HEK293 (cell line): ENCODE results near the gene SLC39A1.

Experiments
- ELK4 ChIP-seq: IDR thresholded peaks from 2 replicates; pipeline ENCODE4 v1.6.1; 2011; ENCODE audit warnings: mild to moderate bottlenecking, low read depth, low read length, borderline replicate concordance
- KLF8 ChIP-seq: fragments of 450-650 bp; formaldehyde crosslinking; IDR thresholded peaks from 2 replicates; pipeline ENCODE4 v1.5.1; 2016; ENCODE audit warnings: missing biosample characterization, missing genetic modification characterization
- TRIM28 ChIP-seq: IDR thresholded peaks from 2 replicates; pipeline ENCODE4 v1.6.1; 2011; ENCODE audit warnings: low read length, control low read depth, borderline replicate concordance
- ZBTB21 ChIP-seq: fragments of 450-650 bp; formaldehyde crosslinking; IDR thresholded peaks from 2 replicates; pipeline ENCODE4 v1.5.1; 2017; ENCODE audit warnings: missing biosample characterization, missing genetic modification characterization
- ZNF10 ChIP-seq: fragments of 450-650 bp; formaldehyde crosslinking; IDR thresholded peaks from 2 replicates; pipeline ENCODE4 v1.5.1; 2017; ENCODE audit warnings: missing biosample characterization, missing genetic modification characterization
- ZNF114 ChIP-seq: fragments of 450-650 bp; formaldehyde crosslinking; IDR thresholded peaks from 2 replicates; pipeline ENCODE4 v1.5.0; 2017; ENCODE audit warnings: missing biosample characterization, missing genetic modification characterization
- ZNF146 ChIP-seq: fragments of 450-650 bp; formaldehyde crosslinking; IDR thresholded peaks from 2 replicates; pipeline ENCODE4 v1.5.1; 2016; ENCODE audit warnings: missing biosample characterization, missing genetic modification characterization
- ZNF211 ChIP-seq: fragments of 450-650 bp; formaldehyde crosslinking; IDR thresholded peaks from 2 replicates; pipeline ENCODE4 v1.5.1; 2016; ENCODE audit warnings: low read depth, missing biosample characterization, missing genetic modification characterization
- ZNF266 ChIP-seq: fragments of 450-650 bp; formaldehyde crosslinking; IDR thresholded peaks from 2 replicates; pipeline ENCODE4 v1.5.1; 2016; ENCODE audit warnings: missing biosample characterization, missing genetic modification characterization, low read depth
- ZNF324 ChIP-seq: fragments of 450-650 bp; formaldehyde crosslinking; IDR thresholded peaks from 2 replicates; pipeline ENCODE4 v1.5.1; 2016; ENCODE audit warnings: missing biosample characterization, missing genetic modification characterization
- ZNF488 ChIP-seq: fragments of 450-650 bp; formaldehyde crosslinking; IDR thresholded peaks from 2 replicates; pipeline ENCODE4 v1.5.1; 2016; ENCODE audit warnings: missing biosample characterization, missing genetic modification characterization
- ZNF514 ChIP-seq: fragments of 450-650 bp; formaldehyde crosslinking; IDR thresholded peaks from 2 replicates; pipeline ENCODE4 v1.5.1; 2016; ENCODE audit warnings: missing biosample characterization, missing genetic modification characterization
- ZNF518A ChIP-seq: fragments of 450-650 bp; formaldehyde crosslinking; conservative IDR thresholded peaks from 2 replicates; pipeline ENCODE4 v1.5.1; 2016; ENCODE audit warnings: low read depth, missing biosample characterization, missing genetic modification characterization
- ZNF555 ChIP-seq: fragments of 450-650 bp; formaldehyde crosslinking; conservative IDR thresholded peaks from 2 replicates; pipeline ENCODE4 v1.5.1; 2017; ENCODE audit warnings: missing biosample characterization, mild to moderate bottlenecking, missing genetic modification characterization, inconsistent platforms
- ZNF580 ChIP-seq: fragments of 450-650 bp; formaldehyde crosslinking; IDR thresholded peaks from 2 replicates; pipeline ENCODE4 v1.5.1; 2016; ENCODE audit warnings: missing biosample characterization, missing genetic modification characterization
- ZNF621 ChIP-seq: fragments of 450-650 bp; formaldehyde crosslinking; IDR thresholded peaks from 2 replicates; pipeline ENCODE4 v1.5.1; 2017; ENCODE audit warnings: missing biosample characterization, missing genetic modification characterization
- ZNF624 ChIP-seq: fragments of 450-650 bp; formaldehyde crosslinking; IDR thresholded peaks from 2 replicates; pipeline ENCODE4 v1.5.1; 2017; ENCODE audit warnings: missing biosample characterization, missing genetic modification characterization
- ZNF658 ChIP-seq: fragments of 450-650 bp; formaldehyde crosslinking; IDR thresholded peaks from 2 replicates; pipeline ENCODE4; 2016; ENCODE audit warnings: missing biosample characterization, missing genetic modification characterization
- ZNF768 ChIP-seq: fragments of 450-650 bp; formaldehyde crosslinking; IDR thresholded peaks from 2 replicates; pipeline ENCODE4 v1.5.1; 2018; ENCODE audit warnings: missing biosample characterization, mild to moderate bottlenecking, missing genetic modification characterization
- ZSCAN23 ChIP-seq: fragments of 450-650 bp; formaldehyde crosslinking; IDR thresholded peaks from 2 replicates; pipeline ENCODE4 v1.5.1; 2016; ENCODE audit warnings: missing biosample characterization, missing genetic modification characterization
- ZSCAN30 ChIP-seq: fragments of 450-650 bp; IDR thresholded peaks from 2 replicates; pipeline ENCODE4 v1.5.1; 2018; ENCODE audit warnings: missing biosample characterization, mild to moderate bottlenecking, missing genetic modification characterization, moderate library complexity
- ZXDB ChIP-seq: fragments of 450-650 bp; formaldehyde crosslinking; IDR thresholded peaks from 2 replicates; pipeline ENCODE4 v1.5.1; 2016; ENCODE audit warnings: missing biosample characterization, missing genetic modification characterization
- TF ChIP-seq, protein P1 (sequence below): fragments of 450-650 bp; formaldehyde crosslinking; IDR thresholded peaks from 2 replicates; pipeline ENCODE4 v1.5.1; 2016; ENCODE audit warnings: missing biosample characterization, missing genetic modification characterization
- TF ChIP-seq, protein P2 (sequence below): fragments of 450-650 bp; formaldehyde crosslinking; IDR thresholded peaks from 2 replicates; pipeline ENCODE4 v1.5.1; 2017; ENCODE audit warnings: missing biosample characterization, missing genetic modification characterization
- TF ChIP-seq, protein P3 (sequence below): fragments of 450-650 bp; formaldehyde crosslinking; IDR thresholded peaks from 2 replicates; pipeline ENCODE4 v1.5.1; 2016; ENCODE audit warnings: missing biosample characterization, missing genetic modification characterization

SLC39A1 gene

DNA sequence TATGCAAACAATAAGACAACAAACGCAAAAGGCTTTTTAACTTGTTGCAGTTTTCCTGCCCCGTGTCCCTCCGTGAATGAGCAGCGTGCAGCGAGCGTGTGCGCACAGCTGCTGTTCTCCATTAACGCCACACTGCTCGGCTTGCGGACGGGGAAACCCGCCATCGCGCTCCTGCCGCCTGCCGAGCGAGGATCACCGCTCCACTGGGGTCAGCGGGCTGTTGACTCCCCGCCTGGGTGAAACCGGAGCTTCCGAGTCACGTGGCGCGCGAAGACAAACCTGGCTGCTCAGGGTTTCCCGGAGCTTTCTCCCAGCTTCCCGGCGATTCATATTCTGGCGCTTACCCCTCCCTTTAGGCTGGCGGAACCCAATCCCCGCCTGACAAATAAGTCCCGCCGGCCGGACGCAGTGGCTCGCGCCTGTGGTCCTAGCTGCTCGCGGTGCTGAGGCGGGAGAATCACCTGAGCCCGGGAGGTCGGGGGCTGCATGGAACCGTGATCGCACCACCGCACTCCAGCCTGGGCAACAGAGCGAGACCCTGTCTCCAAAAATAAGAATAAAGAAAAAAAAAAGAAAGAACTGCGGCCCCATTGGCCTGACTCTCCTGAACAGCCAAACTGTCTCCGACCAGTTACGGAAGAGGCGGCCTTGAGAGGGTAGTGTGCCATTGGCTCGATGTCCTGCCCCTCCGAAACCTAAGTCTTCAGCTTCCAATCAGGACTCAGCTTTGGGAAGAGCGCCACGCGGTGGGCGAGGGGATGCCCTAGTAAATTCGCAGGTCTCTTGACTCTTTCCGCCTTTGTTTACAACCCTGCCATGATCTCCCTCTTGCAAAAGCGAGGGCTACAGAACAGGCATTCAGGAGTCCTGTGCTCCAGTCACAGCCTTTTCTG, 4.0 kb upstream of the SLC39A1 start, which contains the start of gene CREB3L4 (continued):
- peak; percentile 54 for TF ChIP-seq ZNF518A (tag by site-specific recombination)
- TF ChIP-seq ZNF211 (tag by site-specific recombination): no peak
- TF ChIP-seq ZNF658 (tag by site-specific recombination): no peak
- 0 out of 2 replicates have a peak, but pooled peaks have one; percentile 6 for TF ChIP-seq ZBTB21 (tag by site-specific recombination)
- peak; percentile 68 for TF ChIP-seq KLF8 (tag by site-specific recombination)
- TF ChIP-seq ZNF768: no peak; the same call in 1 of the 2 replicates
- TF ChIP-seq, protein P1, sequence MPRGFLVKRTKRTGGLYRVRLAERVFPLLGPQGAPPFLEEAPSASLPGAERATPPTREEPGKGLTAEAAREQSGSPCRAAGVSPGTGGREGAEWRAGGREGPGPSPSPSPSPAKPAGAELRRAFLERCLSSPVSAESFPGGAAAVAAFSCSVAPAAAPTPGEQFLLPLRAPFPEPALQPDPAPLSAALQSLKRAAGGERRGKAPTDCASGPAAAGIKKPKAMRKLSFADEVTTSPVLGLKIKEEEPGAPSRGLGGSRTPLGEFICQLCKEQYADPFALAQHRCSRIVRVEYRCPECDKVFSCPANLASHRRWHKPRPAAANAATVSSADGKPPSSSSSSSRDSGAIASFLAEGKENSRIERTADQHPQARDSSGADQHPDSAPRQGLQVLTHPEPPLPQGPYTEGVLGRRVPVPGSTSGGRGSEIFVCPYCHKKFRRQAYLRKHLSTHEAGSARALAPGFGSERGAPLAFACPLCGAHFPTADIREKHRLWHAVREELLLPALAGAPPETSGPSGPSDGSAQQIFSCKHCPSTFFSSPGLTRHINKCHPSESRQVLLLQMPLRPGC (tag by site-specific recombination): 0 out of 2 replicates have a peak, but pooled peaks have one; percentile 57
- no peak for TF ChIP-seq ZNF10 (tag by site-specific recombination)
- TF ChIP-seq TRIM28: peak; percentile 87
- 0 out of 2 replicates have a peak, but pooled peaks have one; percentile 14 for TF ChIP-seq ZNF146 (tag by site-specific recombination)
- 0 out of 2 replicates have a peak, but pooled peaks have one; percentile 33 for TF ChIP-seq ZSCAN23 (tag by site-specific recombination)
- TF ChIP-seq ZNF324 (tag by site-specific recombination): peak; percentile 73; the same call in 1 of the 2 replicates
- no peak for TF ChIP-seq ZNF555 (tag by site-specific recombination)
- no peak for TF ChIP-seq ZNF266 (tag by site-specific recombination)
- TF ChIP-seq ZSCAN30 (tag by site-specific recombination): peak; percentile 80; the same call in 1 of the 2 replicates
- TF ChIP-seq, protein P2, sequence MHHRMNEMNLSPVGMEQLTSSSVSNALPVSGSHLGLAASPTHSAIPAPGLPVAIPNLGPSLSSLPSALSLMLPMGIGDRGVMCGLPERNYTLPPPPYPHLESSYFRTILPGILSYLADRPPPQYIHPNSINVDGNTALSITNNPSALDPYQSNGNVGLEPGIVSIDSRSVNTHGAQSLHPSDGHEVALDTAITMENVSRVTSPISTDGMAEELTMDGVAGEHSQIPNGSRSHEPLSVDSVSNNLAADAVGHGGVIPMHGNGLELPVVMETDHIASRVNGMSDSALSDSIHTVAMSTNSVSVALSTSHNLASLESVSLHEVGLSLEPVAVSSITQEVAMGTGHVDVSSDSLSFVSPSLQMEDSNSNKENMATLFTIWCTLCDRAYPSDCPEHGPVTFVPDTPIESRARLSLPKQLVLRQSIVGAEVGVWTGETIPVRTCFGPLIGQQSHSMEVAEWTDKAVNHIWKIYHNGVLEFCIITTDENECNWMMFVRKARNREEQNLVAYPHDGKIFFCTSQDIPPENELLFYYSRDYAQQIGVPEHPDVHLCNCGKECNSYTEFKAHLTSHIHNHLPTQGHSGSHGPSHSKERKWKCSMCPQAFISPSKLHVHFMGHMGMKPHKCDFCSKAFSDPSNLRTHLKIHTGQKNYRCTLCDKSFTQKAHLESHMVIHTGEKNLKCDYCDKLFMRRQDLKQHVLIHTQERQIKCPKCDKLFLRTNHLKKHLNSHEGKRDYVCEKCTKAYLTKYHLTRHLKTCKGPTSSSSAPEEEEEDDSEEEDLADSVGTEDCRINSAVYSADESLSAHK (tag by site-specific recombination): 0 out of 2 replicates have a peak, but pooled peaks have one; percentile 21
- peak; percentile 38; the same call in 1 of the 2 replicates for TF ChIP-seq ZNF580 (tag by site-specific recombination)
- TF ChIP-seq ZNF514 (tag by site-specific recombination): no peak
- no peak for TF ChIP-seq ZNF488
- no peak for TF ChIP-seq ZNF114 (tag by site-specific recombination)
- peak; percentile 97 for TF ChIP-seq ZXDB (tag by site-specific recombination)
- TF ChIP-seq ZNF624: no peak
- TF ChIP-seq ELK4: peak; percentile 16; the same call in 1 of the 2 replicates
- TF ChIP-seq ZNF621 (tag by site-specific recombination): no peak
- TF ChIP-seq, protein P3, sequence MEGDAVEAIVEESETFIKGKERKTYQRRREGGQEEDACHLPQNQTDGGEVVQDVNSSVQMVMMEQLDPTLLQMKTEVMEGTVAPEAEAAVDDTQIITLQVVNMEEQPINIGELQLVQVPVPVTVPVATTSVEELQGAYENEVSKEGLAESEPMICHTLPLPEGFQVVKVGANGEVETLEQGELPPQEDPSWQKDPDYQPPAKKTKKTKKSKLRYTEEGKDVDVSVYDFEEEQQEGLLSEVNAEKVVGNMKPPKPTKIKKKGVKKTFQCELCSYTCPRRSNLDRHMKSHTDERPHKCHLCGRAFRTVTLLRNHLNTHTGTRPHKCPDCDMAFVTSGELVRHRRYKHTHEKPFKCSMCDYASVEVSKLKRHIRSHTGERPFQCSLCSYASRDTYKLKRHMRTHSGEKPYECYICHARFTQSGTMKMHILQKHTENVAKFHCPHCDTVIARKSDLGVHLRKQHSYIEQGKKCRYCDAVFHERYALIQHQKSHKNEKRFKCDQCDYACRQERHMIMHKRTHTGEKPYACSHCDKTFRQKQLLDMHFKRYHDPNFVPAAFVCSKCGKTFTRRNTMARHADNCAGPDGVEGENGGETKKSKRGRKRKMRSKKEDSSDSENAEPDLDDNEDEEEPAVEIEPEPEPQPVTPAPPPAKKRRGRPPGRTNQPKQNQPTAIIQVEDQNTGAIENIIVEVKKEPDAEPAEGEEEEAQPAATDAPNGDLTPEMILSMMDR: peak; percentile 97
